Measurements from ENCODE around the gene ASPSCR1. TPM values are rescaled to one million over a fixed set of nuclear protein-coding genes. Genes with fewer than 3 reads are reported as not detected.
A peak's percentile ranks its signal among the peaks of the same experiment; 100 is the strongest.

Gene ASPSCR1
- total and polyA plus RNA-seq, 10 of the 15 experiments (the other 5 are each of a cell fraction or from before 2014, with no cell fraction given), result 1.5 to 48.4 (median 25.4) TPM

DNA sequence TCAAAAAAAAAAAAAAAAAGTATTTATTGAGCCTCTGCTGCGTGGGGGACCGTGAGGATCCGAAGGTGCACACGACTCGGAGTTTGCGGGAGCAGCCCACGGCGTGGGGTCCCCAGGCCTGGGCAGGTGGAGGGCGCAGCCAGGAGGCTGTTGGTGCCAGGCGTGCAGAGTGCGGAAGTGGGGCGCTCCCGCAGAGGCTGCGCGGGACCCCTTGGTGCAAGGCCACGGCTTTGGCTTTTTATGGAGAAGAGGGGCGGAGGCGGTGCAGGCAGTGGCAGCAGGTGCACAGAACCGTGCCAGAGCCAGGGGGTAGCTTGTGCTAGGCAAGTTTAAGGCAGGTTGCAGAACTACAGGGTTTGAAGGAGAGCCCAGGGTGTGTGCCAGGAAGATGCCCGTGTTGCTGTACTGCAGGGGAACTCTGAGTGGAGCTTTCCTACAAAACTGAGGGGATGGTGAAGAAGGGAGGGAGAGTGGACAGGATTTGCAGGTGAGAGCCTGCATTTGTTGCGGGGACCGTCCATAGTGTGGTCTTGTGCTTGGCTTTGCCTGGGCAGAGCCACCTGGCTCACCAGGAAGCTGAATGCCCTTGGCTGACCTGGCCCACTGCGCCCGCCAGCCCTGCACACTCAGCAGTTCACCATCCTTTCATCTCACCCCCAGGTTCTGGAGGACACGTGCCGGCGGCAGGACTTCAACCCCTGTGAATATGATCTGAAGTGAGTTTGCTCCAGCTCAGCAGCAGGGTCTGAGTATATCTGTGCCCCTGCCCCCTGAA lies 1.3 kb downstream of the ASPSCR1 start:
- ChIA-PET POLR2A (no interaction called here), SMC1A (ENCODE audit: uncharacterized antibody, unreplicated experiment) (no interaction called here), CTCF (no interaction called here), RAD21 (ENCODE audit: unreplicated experiment) (interaction anchor here (1.6 kb wide), 1 partner anchor 19 kb away, joined by 4 read pairs; no protein-coding TSS in a partner anchor)
- H3K9ac ChIP-seq (ENCODE audit: control insufficient read depth, insufficient read depth, low read length), result no peak overlapping the region; the same call in 1 of the 2 replicates
- intact Hi-C loops (cut with micrococcal nuclease; ENCODE audit: unreplicated experiment) (no loop called here), in situ Hi-C loops (cut with MboI) (no loop called here)
- no peaks in the 10 kb centered on the region for H3K9me3 ChIP-seq (replicated peaks; ENCODE audit: control insufficient read depth, insufficient read depth, low read length)
- H4K20me1 ChIP-seq (ENCODE audit: control insufficient read depth, insufficient read depth), result no peaks in the 10 kb centered on the region
- 92% methylated on average over 27 of the region's 27 CpGs for WGBS (ENCODE audit: insufficient coverage, insufficient replicate concordance, low lambda C conversion rate, missing lambda C conversion rate)
- FAIRE-seq (no peak), ATAC-seq (no peak), DNase-seq (ENCODE audit: low read depth, low spot score) (no peak)
- H3K4me3 ChIP-seq, result peak overlapping the region; percentile 87
- H3K27me3 ChIP-seq (replicated peaks in 1 of 2; ENCODE audit: control insufficient read depth in 2 of 2, insufficient read depth in 2 of 2, low read length in 1 of 2), result no peaks in the 10 kb centered on the region
- H3K79me2 ChIP-seq (ENCODE audit: control insufficient read depth, insufficient read depth, low read length), result no peaks in the 10 kb centered on the region; the same call in 1 of the 2 replicates
- H3K27ac ChIP-seq (ENCODE audit: control insufficient read depth, insufficient read depth), result no peak overlapping the region
- H3K36me3 ChIP-seq (ENCODE audit: control insufficient read depth in 2 of 2, insufficient read depth in 2 of 2, low read length in 1 of 2), result no peaks in the 10 kb centered on the region; a peak in 1 of 4 replicates
- TF ChIP-seq, protein P1, sequence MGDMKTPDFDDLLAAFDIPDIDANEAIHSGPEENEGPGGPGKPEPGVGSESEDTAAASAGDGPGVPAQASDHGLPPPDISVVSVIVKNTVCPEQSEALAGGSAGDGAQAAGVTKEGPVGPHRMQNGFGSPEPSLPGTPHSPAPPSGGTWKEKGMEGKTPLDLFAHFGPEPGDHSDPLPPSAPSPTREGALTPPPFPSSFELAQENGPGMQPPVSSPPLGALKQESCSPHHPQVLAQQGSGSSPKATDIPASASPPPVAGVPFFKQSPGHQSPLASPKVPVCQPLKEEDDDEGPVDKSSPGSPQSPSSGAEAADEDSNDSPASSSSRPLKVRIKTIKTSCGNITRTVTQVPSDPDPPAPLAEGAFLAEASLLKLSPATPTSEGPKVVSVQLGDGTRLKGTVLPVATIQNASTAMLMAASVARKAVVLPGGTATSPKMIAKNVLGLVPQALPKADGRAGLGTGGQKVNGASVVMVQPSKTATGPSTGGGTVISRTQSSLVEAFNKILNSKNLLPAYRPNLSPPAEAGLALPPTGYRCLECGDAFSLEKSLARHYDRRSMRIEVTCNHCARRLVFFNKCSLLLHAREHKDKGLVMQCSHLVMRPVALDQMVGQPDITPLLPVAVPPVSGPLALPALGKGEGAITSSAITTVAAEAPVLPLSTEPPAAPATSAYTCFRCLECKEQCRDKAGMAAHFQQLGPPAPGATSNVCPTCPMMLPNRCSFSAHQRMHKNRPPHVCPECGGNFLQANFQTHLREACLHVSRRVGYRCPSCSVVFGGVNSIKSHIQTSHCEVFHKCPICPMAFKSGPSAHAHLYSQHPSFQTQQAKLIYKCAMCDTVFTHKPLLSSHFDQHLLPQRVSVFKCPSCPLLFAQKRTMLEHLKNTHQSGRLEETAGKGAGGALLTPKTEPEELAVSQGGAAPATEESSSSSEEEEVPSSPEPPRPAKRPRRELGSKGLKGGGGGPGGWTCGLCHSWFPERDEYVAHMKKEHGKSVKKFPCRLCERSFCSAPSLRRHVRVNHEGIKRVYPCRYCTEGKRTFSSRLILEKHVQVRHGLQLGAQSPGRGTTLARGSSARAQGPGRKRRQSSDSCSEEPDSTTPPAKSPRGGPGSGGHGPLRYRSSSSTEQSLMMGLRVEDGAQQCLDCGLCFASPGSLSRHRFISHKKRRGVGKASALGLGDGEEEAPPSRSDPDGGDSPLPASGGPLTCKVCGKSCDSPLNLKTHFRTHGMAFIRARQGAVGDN (IDR thresholded peaks at IDR 0.05), result no peak
- TF ChIP-seq MTA2 (IDR thresholded peaks at IDR 0.05; ENCODE audit: low read depth), result no peak
- no peak for TF ChIP-seq LARP7 (IDR thresholded peaks at IDR 0.05)
- no peak for TF ChIP-seq RFX5 (IDR thresholded peaks at IDR 0.05; ENCODE audit: low read depth, low read length)
- no peak for TF ChIP-seq GATAD2B (conservative IDR thresholded peaks at IDR 0.05; ENCODE audit: low read depth)
- TF ChIP-seq TARDBP (IDR thresholded peaks at IDR 0.05; ENCODE audit: borderline replicate concordance), result no peak
- peak; percentile 21; the same call in 1 of the 2 replicates for TF ChIP-seq POLR2A (IDR thresholded peaks at IDR 0.05; ENCODE audit: low read depth, low read length)
- H2AFZ ChIP-seq (ENCODE audit: control insufficient read depth, low read depth, low read length), result no peak overlapping the region
- peaks cover 14% of the 10 kb centered on the region for H3K4me1 ChIP-seq (ENCODE audit: control insufficient read depth, insufficient read depth, low read length)
- TSS peak; percentile 52 for BruUV-seq (replicated peaks)
- H3K4me2 ChIP-seq (ENCODE audit: control insufficient read depth, insufficient read depth), result peak overlapping the region; percentile 91
